Colonic mucosa (tissue), 4 donors: ENCODE data around the gene SCN5A. TPM values are rescaled to one million over a fixed set of nuclear protein-coding genes. Genes with fewer than 3 reads are reported as not detected.

Experiments used
- DNase-seq: peaks from one replicate; pipeline ENCODE4 v3.0.0-alpha.2; 2020
- H3K27ac ChIP-seq: fragments of 200-600 bp; one replicate; pipeline ENCODE4 v1.8.0; 2021
- H3K27me3 ChIP-seq: fragments of 200-600 bp; one replicate; pipeline ENCODE4 v1.8.0; 2021
- H3K36me3 ChIP-seq: fragments of 200-600 bp; one replicate; pipeline ENCODE4 v1.8.0; 2021
- H3K4me1 ChIP-seq: fragments of 200-600 bp; one replicate; pipeline ENCODE4 v1.8.0; 2021; ENCODE audit warnings: mild to moderate bottlenecking
- H3K4me3 ChIP-seq: fragments of 200-600 bp; one replicate; pipeline ENCODE4 v1.8.0; 2021
- H3K9ac ChIP-seq, 2 donors: one replicate each; pipeline ENCODE4 v1.7.0; 2013; ENCODE audit warnings: control low read depth in 2 of 2, low read depth in 2 of 2, low read length in 2 of 2
- H3K9me3 ChIP-seq: fragments of 200-600 bp; one replicate; pipeline ENCODE4 v1.8.0; 2021
- intact Hi-C: fragments of 100-400 bp; cut with DNase I; formaldehyde crosslinking; loops from one replicate; pipeline ENCODE4 v1.14.1; 2022
- total RNA-seq, 2 donors: library from RNA; stranded (reverse); fragmentation: NEBNext Ultra II Directional in 1 of 2; extraction: Animal tissue kit (Norgen Biotek cat#: 25700) in 1 of 2; gene quantifications; one replicate each; pipeline ENCODE4 v1.2.1, GENCODE V29; 2021
- TF ChIP-seq, protein P1 (sequence below): fragments of 200-600 bp; IDR thresholded peaks from one replicate; pipeline ENCODE4 v1.8.0; 2022; ENCODE audit warnings: antibody characterized with exemption, mild to moderate bottlenecking
- donor health status: healthy.
- donor health status: DM: no; HTN: no; CAD: no.
- donor health status: DM: no; HTN: no; CAD: no.

SCN5A gene
- total RNA-seq, 2 donors from 2014 or later: 0.32 to 0.45 TPM

DNA sequence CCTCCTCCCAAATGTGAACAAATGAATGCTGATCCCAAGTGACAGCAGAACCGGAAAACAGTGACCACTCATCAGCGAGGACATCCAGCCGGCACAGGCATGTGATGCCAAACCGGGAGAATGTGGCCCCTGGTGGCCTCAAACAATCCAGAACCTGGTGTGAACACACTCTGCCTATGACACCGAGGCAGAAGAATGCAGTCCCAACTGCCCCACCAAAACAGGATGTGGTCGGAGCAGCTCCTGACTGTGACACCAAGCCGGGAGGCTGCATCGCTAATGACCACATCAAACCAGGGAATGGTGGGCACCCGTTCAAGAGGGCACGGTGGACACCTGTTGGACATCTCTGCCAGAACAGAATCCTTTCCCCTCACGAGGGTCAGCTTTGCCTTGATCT lies 15.4 kb downstream of the SCN5A start:
- Histone ChIP-seq H3K4me1 (no peaks in the 10 kb centered on the region), H3K4me3 (no peak overlapping the region), H3K27me3 (no peaks in the 10 kb centered on the region), H3K36me3 (no peaks in the 10 kb centered on the region), H3K9ac (no peak overlapping the region), H3K9me3 (no peaks in the 10 kb centered on the region), H3K27ac (no peak overlapping the region)
- TF ChIP-seq, protein P1, sequence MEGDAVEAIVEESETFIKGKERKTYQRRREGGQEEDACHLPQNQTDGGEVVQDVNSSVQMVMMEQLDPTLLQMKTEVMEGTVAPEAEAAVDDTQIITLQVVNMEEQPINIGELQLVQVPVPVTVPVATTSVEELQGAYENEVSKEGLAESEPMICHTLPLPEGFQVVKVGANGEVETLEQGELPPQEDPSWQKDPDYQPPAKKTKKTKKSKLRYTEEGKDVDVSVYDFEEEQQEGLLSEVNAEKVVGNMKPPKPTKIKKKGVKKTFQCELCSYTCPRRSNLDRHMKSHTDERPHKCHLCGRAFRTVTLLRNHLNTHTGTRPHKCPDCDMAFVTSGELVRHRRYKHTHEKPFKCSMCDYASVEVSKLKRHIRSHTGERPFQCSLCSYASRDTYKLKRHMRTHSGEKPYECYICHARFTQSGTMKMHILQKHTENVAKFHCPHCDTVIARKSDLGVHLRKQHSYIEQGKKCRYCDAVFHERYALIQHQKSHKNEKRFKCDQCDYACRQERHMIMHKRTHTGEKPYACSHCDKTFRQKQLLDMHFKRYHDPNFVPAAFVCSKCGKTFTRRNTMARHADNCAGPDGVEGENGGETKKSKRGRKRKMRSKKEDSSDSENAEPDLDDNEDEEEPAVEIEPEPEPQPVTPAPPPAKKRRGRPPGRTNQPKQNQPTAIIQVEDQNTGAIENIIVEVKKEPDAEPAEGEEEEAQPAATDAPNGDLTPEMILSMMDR: no peak
- intact Hi-C loops: no loop called here
- DNase-seq: no peak

DNA sequence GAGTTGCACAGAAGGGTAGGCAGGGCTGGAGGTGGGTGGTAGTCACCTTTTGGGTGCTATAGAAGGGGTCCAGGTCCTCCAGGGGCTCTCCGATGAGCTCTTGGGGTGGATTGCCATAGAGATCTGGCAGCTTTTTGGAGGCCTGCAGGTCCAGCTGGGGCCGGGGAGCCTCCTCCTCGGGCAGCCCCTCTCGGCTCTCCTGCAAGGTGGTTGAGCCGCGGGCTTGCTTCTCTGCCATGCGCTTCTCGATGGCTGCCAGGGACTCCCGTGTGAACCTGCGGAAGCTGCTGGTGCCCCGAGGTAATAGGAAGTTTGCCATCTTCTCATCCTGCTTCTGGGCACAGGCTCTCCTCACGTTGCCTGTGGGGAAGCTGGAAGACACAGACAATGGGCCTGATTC lies 16.5 kb downstream of the SCN5A start:
- Histone ChIP-seq H3K4me1 (no peaks in the 10 kb centered on the region), H3K9ac (no peak overlapping the region), H3K27ac (no peak overlapping the region), H3K9me3 (no peaks in the 10 kb centered on the region), H3K36me3 (no peaks in the 10 kb centered on the region), H3K27me3 (no peaks in the 10 kb centered on the region), H3K4me3 (no peak overlapping the region)
- DNase-seq: no peak
- TF ChIP-seq, protein P1: no peak
- intact Hi-C loops: no loop called here

DNA sequence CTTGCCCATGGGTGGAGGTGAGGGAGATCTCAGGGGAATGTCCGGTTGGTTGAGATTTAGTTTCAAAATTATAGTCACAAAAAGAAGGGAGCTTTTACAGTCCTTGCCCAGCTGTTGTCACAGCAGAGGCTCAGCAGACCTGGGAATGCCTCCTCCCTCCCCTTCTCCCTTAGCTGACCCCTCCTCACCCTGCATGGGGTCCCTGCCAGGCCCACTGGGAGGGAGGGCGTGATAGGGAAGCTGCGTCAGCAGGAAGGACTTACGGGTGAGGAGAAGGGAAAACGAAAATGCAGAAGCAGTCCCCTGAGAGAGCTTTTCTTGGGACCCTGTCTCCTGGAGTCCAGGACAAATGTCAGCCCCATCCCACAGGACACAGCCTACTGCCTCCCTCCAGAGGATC lies 18.9 kb downstream of the SCN5A start:
- TF ChIP-seq, protein P1: no peak
- no peaks in the 10 kb centered on the region for H3K9me3 ChIP-seq
- no peak for DNase-seq
- intact Hi-C loops: no loop called here
- H3K36me3 ChIP-seq: no peaks in the 10 kb centered on the region
- H3K27me3 ChIP-seq: no peaks in the 10 kb centered on the region
- H3K9ac ChIP-seq: no peak overlapping the region
- H3K4me3 ChIP-seq: no peak overlapping the region
- no peaks in the 10 kb centered on the region for H3K4me1 ChIP-seq
- no peak overlapping the region for H3K27ac ChIP-seq

DNA sequence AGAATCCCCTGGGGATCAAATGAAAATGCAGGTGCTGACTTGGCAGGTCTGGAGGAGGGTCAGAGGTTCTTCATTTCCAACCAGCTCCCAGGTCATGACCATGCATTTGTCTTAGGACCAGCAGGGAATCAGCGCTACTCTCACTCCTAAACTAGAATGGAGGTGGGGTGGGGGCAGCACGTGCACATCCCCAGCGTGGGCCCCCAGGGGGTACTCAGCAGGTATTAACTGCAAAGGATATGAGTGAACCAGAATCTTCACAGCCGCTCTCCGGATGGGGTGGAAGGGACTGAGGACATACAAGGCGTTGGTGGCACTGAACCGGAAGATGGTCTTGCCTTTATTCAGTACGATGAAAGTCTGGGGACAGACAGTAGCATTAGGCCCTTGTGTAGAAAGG lies 19.4 kb downstream of the SCN5A start:
- Histone ChIP-seq H3K36me3 (no peaks in the 10 kb centered on the region), H3K9me3 (no peaks in the 10 kb centered on the region), H3K4me1 (no peaks in the 10 kb centered on the region), H3K9ac (no peak overlapping the region), H3K27me3 (no peaks in the 10 kb centered on the region), H3K27ac (no peak overlapping the region), H3K4me3 (no peak overlapping the region)
- TF ChIP-seq, protein P1: no peak
- DNase-seq: no peak
- intact Hi-C loops: no loop called here

DNA sequence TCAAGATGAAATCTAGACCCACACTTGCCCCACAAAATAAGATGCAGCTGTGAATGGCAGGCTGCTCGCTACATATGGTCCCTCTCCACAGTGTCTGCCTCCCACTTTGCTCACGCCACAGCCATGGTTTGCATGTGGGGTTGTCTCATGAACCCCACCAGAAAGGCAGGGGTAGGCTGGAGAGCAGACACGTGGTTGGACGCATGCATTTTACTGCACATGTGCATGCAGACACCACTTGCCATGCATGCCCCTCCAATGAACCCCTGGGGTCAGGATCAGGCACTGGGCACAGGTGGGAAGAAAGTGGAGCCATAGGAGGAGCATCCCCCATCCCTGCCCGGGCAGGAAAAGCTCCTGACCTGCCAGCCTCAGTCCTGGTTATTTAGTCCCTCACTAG lies 20.7 kb downstream of the SCN5A start:
- no peaks in the 10 kb centered on the region for H3K4me1 ChIP-seq
- TF ChIP-seq, protein P1: no peak
- no peak overlapping the region for H3K9ac ChIP-seq
- H3K27me3 ChIP-seq: no peaks in the 10 kb centered on the region
- H3K27ac ChIP-seq: no peak overlapping the region
- DNase-seq: no peak
- H3K4me3 ChIP-seq: no peak overlapping the region
- intact Hi-C loops: no loop called here
- H3K9me3 ChIP-seq: no peaks in the 10 kb centered on the region
- H3K36me3 ChIP-seq: no peaks in the 10 kb centered on the region

DNA sequence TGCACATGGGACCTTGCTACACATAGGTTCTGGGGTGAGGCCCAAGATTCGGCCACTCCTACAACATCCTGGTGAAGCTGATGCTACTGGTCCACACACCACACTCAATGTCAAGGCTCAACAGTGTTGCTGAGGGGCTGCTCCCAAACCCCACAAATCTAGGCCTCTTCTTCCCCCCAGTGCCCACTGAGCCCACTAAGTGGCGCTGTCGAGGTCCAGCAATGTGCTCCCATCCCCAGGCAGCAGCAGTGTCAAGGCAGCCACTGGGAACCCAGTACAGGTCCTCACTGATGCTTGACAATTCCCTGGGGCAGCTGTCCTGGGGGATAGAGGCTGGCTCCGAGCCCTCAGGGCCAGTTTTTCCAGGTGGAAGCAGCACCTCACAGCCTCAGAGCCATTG lies 21.5 kb downstream of the SCN5A start:
- no peaks in the 10 kb centered on the region for H3K9me3 ChIP-seq
- DNase-seq: no peak
- intact Hi-C loops: no loop called here

More for the DNA sequence above, 21.5 kb downstream of the SCN5A start:
- no peak overlapping the region for H3K27ac ChIP-seq
- H3K36me3 ChIP-seq: no peaks in the 10 kb centered on the region
- no peak overlapping the region for H3K9ac ChIP-seq
- H3K4me3 ChIP-seq: no peak overlapping the region
- H3K27me3 ChIP-seq: no peaks in the 10 kb centered on the region
- TF ChIP-seq, protein P1: no peak
- no peaks in the 10 kb centered on the region for H3K4me1 ChIP-seq
